ENCODE results near the gene MME. TPM values are rescaled to one million over a fixed set of nuclear protein-coding genes. Genes with fewer than 3 reads are reported as not detected.
A peak's percentile ranks its signal among the peaks of the same experiment; 100 is the strongest.

The MME gene
- total RNA-seq: 10 to 100 TPM in 1 of 4 donors, 1 to 10 TPM in 3; 1.5 to 96.1 (median 4.2) TPM

GRCh38 chr3:155079746-155080487, at the start of gene MME:
MME (plus strand) TSS chr3:155080319; CDS start chr3:155084168, 3,849 bp downstream.
- Histone ChIP-seq H3K27ac (no peak within 1 kb of the TSS), H3K4me3 (peak within 1 kb of the TSS; percentile 30 to 31), H3K9me3 (peaks cover 0 to 2% of the 10 kb centered on the region in 2 donors), H3K4me1 (peaks cover 0 to 7% of the 10 kb centered on the region in 2 donors), H3K27me3 (no peaks in the 10 kb centered on the region), H3K36me3 (no peaks in the 10 kb centered on the region)
- no peak for TF ChIP-seq CTCF (IDR thresholded peaks at IDR 0.05)
- no peak for TF ChIP-seq POLR2A (IDR thresholded peaks at IDR 0.05)
- intact Hi-C loops (cut with DNase I; ENCODE audit: low total_unique reads): no loop called here
- DNase-seq: no peak

- Histone ChIP-seq H3K9me3 (no peaks in the 10 kb centered on the region), H3K27me3 (no peaks in the 10 kb centered on the region), H3K4me3 (no peak overlapping the region), H3K36me3 (no peaks in the 10 kb centered on the region), H3K27ac (no peak overlapping the region), H3K4me1 (no peaks in the 10 kb centered on the region)
- TF ChIP-seq CTCF (IDR thresholded peaks at IDR 0.05): no peak
- no peak for TF ChIP-seq POLR2A (IDR thresholded peaks at IDR 0.05)
- intact Hi-C loops (cut with DNase I; ENCODE audit: low total_unique reads): no loop called here
- DNase-seq: no peak
Measured at GRCh38 chr3:155031186-155031585, 48.9 kb upstream of the MME start.

- TF ChIP-seq CTCF (IDR thresholded peaks at IDR 0.05): no peak
- TF ChIP-seq POLR2A (IDR thresholded peaks at IDR 0.05): no peak
- Histone ChIP-seq H3K36me3 (no peaks in the 10 kb centered on the region), H3K27me3 (no peaks in the 10 kb centered on the region), H3K4me1 (no peaks in the 10 kb centered on the region), H3K4me3 (no peak overlapping the region), H3K27ac (no peak overlapping the region), H3K9me3 (no peaks in the 10 kb centered on the region)
- DNase-seq: no peak
- intact Hi-C loops (cut with DNase I; ENCODE audit: low total_unique reads): no loop called here
Measured at GRCh38 chr3:155032918-155033317, 47.2 kb upstream of the MME start.

- Histone ChIP-seq H3K27me3 (no peaks in the 10 kb centered on the region), H3K4me1 (no peaks in the 10 kb centered on the region), H3K9me3 (no peaks in the 10 kb centered on the region), H3K4me3 (no peak overlapping the region), H3K27ac (no peak overlapping the region), H3K36me3 (no peaks in the 10 kb centered on the region)
- no peak for DNase-seq
- TF ChIP-seq CTCF (IDR thresholded peaks at IDR 0.05) (no peak), POLR2A (IDR thresholded peaks at IDR 0.05) (no peak)
- intact Hi-C loops (cut with DNase I; ENCODE audit: low total_unique reads): no loop called here
Measured at GRCh38 chr3:155034786-155035185, 45.3 kb upstream of the MME start.

- Histone ChIP-seq H3K4me1 (no peaks in the 10 kb centered on the region), H3K27me3 (no peaks in the 10 kb centered on the region), H3K4me3 (no peak overlapping the region), H3K9me3 (no peaks in the 10 kb centered on the region), H3K27ac (no peak overlapping the region), H3K36me3 (no peaks in the 10 kb centered on the region)
- intact Hi-C loops (cut with DNase I; ENCODE audit: low total_unique reads): no loop called here
- no peak for DNase-seq
- no peak for TF ChIP-seq CTCF (IDR thresholded peaks at IDR 0.05)
- TF ChIP-seq POLR2A (IDR thresholded peaks at IDR 0.05): no peak
Measured at GRCh38 chr3:155035553-155035952, 44.6 kb upstream of the MME start.

Data from uterus (tissue), 4 donors.